Coronary artery (tissue), 2 donors: ENCODE data around the gene SLC38A4.

Experiments used
- DNase-seq: peaks from one replicate; pipeline ENCODE4 v3.0.0-alpha.2; 2017; ENCODE audit warnings: low spot score
- H3K27ac ChIP-seq, 2 donors: fragments of 200-600 bp; sonication (generic); one replicate each; pipeline ENCODE4 v1.5.1; 2016 to 2019
- H3K4me3 ChIP-seq: fragments of 200-600 bp; sonication (generic); 2 replicates; pipeline ENCODE4 v1.5.1; 2016; ENCODE audit warnings: mild to moderate bottlenecking, moderate library complexity
- TF ChIP-seq, protein P1 (sequence below): fragments of 200-600 bp; sonication (generic); IDR thresholded peaks from one replicate; pipeline ENCODE4 v1.5.1; 2019; ENCODE audit warnings: antibody characterized with exemption

Gene SLC38A4

GRCh38 chr12:46790066-46790465 lies 35.7 kb downstream of the SLC38A4 start:
- no peak for DNase-seq
- Histone ChIP-seq H3K4me3 (no peak overlapping the region), H3K27ac (no peak overlapping the region)
- TF ChIP-seq, protein P1, sequence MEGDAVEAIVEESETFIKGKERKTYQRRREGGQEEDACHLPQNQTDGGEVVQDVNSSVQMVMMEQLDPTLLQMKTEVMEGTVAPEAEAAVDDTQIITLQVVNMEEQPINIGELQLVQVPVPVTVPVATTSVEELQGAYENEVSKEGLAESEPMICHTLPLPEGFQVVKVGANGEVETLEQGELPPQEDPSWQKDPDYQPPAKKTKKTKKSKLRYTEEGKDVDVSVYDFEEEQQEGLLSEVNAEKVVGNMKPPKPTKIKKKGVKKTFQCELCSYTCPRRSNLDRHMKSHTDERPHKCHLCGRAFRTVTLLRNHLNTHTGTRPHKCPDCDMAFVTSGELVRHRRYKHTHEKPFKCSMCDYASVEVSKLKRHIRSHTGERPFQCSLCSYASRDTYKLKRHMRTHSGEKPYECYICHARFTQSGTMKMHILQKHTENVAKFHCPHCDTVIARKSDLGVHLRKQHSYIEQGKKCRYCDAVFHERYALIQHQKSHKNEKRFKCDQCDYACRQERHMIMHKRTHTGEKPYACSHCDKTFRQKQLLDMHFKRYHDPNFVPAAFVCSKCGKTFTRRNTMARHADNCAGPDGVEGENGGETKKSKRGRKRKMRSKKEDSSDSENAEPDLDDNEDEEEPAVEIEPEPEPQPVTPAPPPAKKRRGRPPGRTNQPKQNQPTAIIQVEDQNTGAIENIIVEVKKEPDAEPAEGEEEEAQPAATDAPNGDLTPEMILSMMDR, result no peak

DNA sequence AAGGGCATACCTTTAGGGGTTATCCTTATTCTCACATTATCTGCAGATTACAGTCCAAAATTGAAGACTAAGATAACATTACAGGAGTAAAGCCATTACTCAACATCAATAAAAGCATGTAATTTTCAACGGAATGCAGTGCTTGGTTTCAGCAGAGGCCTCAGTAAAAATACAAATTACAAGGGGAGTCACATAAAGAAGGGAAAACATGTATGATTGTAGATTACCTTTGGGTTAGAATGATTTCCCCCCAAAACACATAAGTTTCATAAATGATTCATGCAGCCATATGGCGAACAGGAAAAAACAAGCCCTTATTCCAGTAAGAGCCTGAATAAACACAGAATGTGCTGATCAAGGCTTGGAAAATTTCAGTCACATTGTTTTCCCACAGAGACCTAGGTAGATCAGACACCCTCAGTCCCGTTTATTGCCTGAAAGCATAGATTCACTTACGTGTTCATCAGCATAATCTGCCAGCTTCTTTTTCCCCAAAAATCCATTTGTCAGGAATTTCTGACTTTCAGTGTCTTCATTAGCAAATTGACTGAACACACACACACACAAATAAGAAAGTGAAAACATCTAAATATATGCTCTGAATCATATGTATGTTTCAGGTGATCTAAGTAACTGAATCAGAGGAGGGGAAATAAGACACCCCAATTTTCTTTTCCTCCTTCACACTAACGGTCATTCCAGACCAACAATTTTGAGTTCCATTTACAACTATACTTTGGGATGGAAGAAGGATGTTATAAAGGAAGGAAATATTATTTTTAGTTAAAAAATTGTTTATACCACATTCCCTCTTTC lies 37.5 kb downstream of the SLC38A4 start:
- H3K4me3 ChIP-seq, result no peak overlapping the region
- TF ChIP-seq, protein P1, result no peak
- H3K27ac ChIP-seq, result no peak overlapping the region
- no peak for DNase-seq

GRCh38 chr12:46787496-46788055 lies 38.2 kb downstream of the SLC38A4 start:
- TF ChIP-seq, protein P1, result no peak
- no peak overlapping the region for H3K27ac ChIP-seq
- no peak for DNase-seq
- H3K4me3 ChIP-seq, result no peak overlapping the region

DNA sequence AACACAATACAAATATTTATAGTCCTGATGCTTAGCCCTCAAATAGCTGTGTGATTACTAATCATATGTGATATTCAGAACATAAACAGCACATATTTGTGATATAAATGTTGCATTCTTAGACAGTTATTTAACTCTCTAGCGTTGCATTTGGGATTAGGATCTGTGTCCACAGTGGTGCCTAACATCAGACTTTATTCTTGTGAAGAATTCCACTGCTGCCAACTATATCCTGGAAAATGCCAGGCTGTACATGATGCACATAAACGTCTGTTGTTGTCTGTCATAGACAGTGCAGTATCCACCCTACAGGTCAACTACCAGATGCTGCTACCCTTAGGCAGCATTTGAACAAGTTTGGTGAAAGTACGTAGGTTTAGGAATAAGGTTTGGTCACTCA lies 39.0 kb downstream of the SLC38A4 start:
- no peak for DNase-seq
- TF ChIP-seq, protein P1, result no peak
- H3K4me3 ChIP-seq, result no peak overlapping the region
- no peak overlapping the region for H3K27ac ChIP-seq

DNA sequence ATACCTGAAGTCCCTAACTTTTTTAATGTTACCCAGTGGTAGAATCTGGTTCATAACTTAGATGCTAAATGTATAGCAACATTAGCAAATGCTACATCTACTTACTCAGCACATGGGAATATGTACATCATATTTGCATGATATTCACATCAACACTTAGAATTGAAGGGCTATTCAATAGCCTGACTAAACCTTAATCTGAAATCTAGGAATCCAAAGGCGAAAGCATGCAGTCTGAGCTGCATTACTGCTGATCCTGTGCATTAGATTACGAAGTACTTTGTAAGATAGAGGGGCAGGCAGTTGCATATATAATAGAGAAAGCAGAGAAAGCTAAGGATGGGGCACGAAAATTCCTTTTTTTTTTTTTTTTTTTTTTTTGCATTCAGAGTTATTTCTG lies 40.4 kb downstream of the SLC38A4 start:
- TF ChIP-seq, protein P1, result no peak
- H3K4me3 ChIP-seq, result no peak overlapping the region
- DNase-seq, result no peak
- no peak overlapping the region for H3K27ac ChIP-seq

DNA sequence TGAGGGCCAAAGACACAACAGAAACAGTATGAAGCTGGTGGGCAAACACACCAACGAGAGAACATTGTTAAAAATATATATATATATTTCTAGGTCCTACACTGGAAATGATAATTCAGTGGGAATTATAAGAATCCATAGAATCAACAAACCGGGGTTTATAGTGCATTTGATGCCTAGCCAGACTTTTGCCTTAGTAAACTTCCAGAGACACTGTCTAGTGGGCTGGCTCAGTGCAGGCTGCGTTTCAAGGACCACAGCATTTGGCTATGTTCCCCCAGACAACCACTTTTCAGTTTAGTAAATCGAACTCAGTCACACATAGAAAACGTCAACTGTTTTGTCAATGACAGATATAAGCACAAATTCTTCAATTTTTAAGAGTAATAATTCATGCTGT lies 41.9 kb downstream of the SLC38A4 start:
- no peak overlapping the region for H3K27ac ChIP-seq
- TF ChIP-seq, protein P1, result no peak
- no peak for DNase-seq

GRCh38 chr12:46779879-46780278 lies 45.9 kb downstream of the SLC38A4 start:
- DNase-seq, result no peak
- TF ChIP-seq, protein P1, result no peak
- Histone ChIP-seq H3K27ac (no peak overlapping the region), H3K4me3 (no peak overlapping the region)

More for the DNA sequence above, 41.9 kb downstream of the SLC38A4 start:
- H3K4me3 ChIP-seq, result no peak overlapping the region
